GM12892 (cell line): ENCODE measurements around the gene PAOX.
"Not testable (repeated sequence)": the region's sequence is repeated elsewhere in the genome, so short reads cannot be mapped to it uniquely, and the experiment has no call there.

Experiments used
- DNase-seq: peaks from one replicate; pipeline ENCODE4 v3.0.0; 2011; ENCODE audit not compliant: insufficient read length
- FAIRE-seq: peaks from 2 replicates; lab custom pipeline; 2011; peaks lifted over from hg19 to GRCh38; lab: Jason Lieb, UNC
- POLR2A ChIP-seq: IDR thresholded peaks from 2 replicates; pipeline ENCODE4 v1.6.1; 2011; ENCODE audit warnings: low read depth, low read length, control low read depth
- POLR2AphosphoS5 ChIP-seq: IDR thresholded peaks from 2 replicates; pipeline ENCODE4 v1.6.1; 2011; ENCODE audit warnings: low read depth, low read length, control low read depth
- TAF1 ChIP-seq: IDR thresholded peaks from 2 replicates; pipeline ENCODE4 v1.6.1; 2011; ENCODE audit warnings: low read depth, mild to moderate bottlenecking, control low read depth, low read length, borderline replicate concordance

Gene PAOX

DNA sequence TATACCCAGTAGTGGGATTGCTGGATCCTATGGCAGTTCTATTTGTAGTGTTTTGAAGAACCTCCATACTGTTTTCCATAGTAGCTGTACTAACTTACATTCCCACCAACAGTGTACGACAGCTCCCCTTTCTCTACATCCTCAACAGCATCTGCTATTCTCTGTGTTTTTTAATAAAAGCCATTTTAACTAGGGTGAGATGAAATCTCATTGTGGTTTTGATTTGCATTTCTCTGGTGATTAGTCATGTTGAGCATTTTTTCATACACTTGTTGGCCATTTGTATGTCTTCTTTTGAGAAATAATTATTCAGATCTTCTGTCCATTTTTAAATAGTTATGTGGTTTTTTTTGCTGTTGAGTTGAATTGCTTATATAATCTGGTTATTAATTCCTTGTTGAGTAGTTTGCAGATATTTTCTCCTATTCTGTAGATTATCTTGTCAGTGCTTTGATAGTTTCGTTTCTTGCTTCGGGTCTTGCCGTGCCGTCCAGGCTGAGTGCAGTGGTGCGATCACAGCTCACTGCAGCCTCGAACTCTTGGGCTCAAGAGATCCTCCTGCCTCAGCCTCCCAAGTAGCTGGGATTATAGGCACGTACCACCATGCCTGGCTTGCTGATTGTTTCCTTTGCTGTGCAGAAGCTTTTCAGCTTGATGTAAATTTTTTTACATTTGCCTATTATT lies 26.9 kb downstream of the PAOX start:
- no peak for DNase-seq
- TF ChIP-seq POLR2AphosphoS5 (no peak), TAF1 (no peak), POLR2A (no peak)
- peak; percentile 30 for FAIRE-seq

DNA sequence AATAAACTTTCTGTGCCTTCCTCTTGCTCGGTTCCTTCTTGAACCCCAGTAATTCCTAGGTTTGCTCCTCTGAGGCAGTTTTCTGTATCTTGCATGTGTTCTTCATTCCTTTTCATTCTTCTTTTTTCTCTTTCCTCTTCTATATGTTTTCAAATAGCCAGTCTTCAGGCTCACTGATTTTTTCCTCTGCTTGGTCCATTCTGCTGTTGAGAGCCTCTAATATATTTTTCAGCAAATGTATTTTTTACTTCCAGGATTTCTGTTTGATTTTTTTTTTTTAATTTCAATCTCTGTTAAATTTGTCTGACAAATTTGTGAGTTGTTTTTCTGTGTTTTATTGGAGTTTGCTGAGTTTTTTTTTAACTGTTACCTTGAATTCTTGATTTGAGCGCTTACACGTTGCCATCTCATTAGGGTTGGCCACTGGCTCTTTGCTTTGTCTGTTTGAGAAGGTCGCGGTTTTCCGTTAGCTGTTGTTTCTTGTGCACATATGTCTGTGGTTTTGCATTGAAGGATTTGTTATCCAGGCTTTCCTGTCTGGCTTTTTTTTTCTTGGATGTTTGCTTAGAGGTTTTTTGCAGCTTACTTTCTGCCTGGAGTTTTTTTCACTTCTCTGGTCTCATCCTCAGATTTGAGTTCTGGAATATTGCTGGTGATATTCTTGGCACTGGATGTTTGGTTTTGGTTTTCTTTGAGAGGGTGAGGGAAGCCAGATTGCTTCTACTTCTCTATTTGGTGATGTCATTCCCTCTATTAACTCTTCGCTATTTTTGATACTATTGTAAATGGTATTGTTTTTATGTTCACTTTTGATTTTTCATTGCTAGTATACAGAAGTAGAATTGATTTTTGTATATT lies 32.7 kb downstream of the PAOX start:
- TF ChIP-seq POLR2AphosphoS5 (no peak), TAF1 (no peak), POLR2A (no peak)
- DNase-seq: no peak
- FAIRE-seq: no peak

DNA sequence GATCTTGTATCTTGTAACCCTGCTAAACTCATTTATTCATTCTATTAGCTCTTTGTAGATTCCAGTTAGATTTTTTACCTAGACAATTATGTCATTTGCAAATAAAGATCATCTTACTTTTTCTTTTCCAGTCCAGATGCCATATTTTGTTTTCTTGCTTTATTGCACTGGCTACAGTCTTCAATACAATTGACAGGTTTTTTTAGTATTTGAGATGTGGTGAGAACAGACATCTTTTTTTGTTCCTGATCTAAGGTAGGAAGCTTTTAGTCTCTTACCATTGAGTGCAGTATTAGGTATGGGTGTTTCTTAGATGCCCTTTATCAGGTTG lies 33.3 kb downstream of the PAOX start:
- DNase-seq: no peak
- TF ChIP-seq POLR2AphosphoS5: no peak
- TF ChIP-seq TAF1: no peak
- no peak for TF ChIP-seq POLR2A
- no peak for FAIRE-seq

- FAIRE-seq, DNase-seq: not testable (repeated sequence)
Measured at GRCh38 chr10:133414401-133414800, 35.3 kb downstream of the PAOX start.

DNA sequence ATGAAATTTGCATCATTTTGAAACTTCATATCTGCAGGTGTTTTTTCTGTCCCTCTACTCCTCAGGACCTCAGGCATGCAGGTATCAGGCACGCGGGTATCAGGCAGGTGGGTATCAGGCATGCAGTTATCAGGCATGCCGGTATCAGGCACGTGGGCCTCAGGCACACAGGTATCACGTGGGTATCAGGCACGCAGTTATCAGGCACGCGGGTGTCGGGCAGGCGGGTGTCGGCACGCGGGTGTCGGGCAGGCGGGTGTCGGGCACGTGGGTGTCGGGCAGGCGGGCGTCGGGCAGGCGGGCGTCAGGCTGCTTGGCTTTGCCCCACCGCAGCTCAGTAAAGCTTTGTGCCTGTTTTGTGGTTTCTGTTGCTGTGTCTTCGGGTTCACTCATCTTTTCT lies 36.7 kb downstream of the PAOX start:
- DNase-seq (no peak), FAIRE-seq (no peak)
- TF ChIP-seq POLR2AphosphoS5 (no peak), POLR2A (no peak), TAF1 (no peak)

- DNase-seq (no peak), FAIRE-seq (no peak)
- TF ChIP-seq TAF1: no peak
- 0 out of 2 replicates have a peak, but pooled peaks have one; percentile 36 for TF ChIP-seq POLR2A
Measured at GRCh38 chr10:133418289-133418993, 39.4 kb downstream of the PAOX start.

- no peak for TF ChIP-seq POLR2AphosphoS5
- no peak for TF ChIP-seq POLR2A
- no peak for TF ChIP-seq TAF1
Measured at GRCh38 chr10:133419211-133419950, 40.3 kb downstream of the PAOX start.

DNA sequence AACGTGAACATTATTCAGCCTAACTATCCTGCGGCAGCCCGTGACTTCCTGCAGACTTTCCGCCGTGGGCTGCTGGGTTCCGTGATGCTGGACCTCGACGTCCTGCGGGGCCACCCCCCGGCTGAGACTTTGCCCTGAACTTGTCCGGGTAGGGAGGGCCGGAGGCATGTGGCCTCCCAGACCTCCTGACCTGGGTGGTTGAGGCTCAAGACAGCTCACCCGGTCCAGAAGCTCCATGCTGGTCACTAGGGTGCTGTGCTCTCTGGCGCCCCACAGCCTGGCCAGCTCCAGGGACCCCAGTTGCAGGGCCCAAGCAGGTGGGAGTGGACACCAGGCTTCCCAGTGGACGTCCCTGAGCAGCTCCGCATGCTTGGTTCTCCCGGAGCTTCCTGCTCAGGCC lies 41.0 kb downstream of the PAOX start:
- FAIRE-seq: no peak
- DNase-seq: no peak
- TF ChIP-seq TAF1 (no peak), POLR2AphosphoS5 (no peak), POLR2A (no peak)

More at GRCh38 chr10:133419211-133419950, 40.3 kb downstream of the PAOX start:
- DNase-seq: no peak
- FAIRE-seq: no peak

GRCh38 chr10:133420579-133420978 lies 41.5 kb downstream of the PAOX start:
- FAIRE-seq (no peak), DNase-seq (no peak)
- no peak for TF ChIP-seq TAF1
- no peak for TF ChIP-seq POLR2AphosphoS5
- no peak for TF ChIP-seq POLR2A

- no peak for TF ChIP-seq TAF1
- TF ChIP-seq POLR2A: no peak
- no peak for TF ChIP-seq POLR2AphosphoS5
- no peak for DNase-seq
- no peak for FAIRE-seq
Measured at GRCh38 chr10:133421336-133422222, 42.5 kb downstream of the PAOX start.
